ENCODE measurements around the gene GPR158. TPM values are rescaled to one million over a fixed set of nuclear protein-coding genes. Genes with fewer than 3 reads are reported as not detected.

GPR158 gene
- total and polyA plus RNA-seq, 2 of the 8 experiments (the other 6 are each of a cell fraction or from before 2014, with no cell fraction given) = 0.14 to 0.78 TPM

DNA sequence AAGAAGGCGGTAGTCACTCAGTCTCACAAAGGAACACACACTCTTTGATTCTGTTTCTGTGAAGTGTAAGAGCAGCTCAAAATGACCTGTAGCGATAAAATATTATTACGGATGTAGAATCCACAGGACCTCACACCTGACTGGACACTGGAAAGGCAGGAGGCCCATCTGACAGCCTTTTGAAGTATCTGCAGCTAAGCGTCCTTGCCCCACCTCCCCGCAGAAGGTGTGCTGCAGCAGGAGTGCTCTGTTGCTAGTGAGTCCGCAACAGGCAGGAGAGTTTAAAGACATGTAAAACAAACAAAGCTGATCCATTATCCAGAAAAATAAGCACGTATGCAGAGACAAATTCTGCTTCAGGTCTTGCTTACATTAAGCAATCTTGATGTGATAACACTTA lies 355.5 kb downstream of the GPR158 start (continued):
- no peak for TF ChIP-seq GTF2F1 (IDR thresholded peaks at IDR 0.05; ENCODE audit: borderline replicate concordance, low read depth, low read length)
- no peak for TF ChIP-seq NANOG (IDR thresholded peaks at IDR 0.05; ENCODE audit: insufficient read depth, low read depth, low read length, poor library complexity, severe bottlenecking)
- no peak for TF ChIP-seq YY1 (IDR thresholded peaks at IDR 0.05; ENCODE audit: low read depth, low read length)
- TF ChIP-seq ZNF274 (IDR thresholded peaks at IDR 0.05; ENCODE audit: borderline replicate concordance, extremely low read depth, low read length) = no peak
- no peak for TF ChIP-seq SIRT6 (IDR thresholded peaks at IDR 0.05; ENCODE audit: low read length)
- no peak for TF ChIP-seq SP1 (IDR thresholded peaks at IDR 0.05; ENCODE audit: low read depth, low read length)
- no peak for TF ChIP-seq CHD1 (IDR thresholded peaks at IDR 0.05; ENCODE audit: low read depth, low read length)
- TF ChIP-seq EGR1 (IDR thresholded peaks at IDR 0.05; ENCODE audit: borderline replicate concordance, low read depth, low read length) = no peak
- TF ChIP-seq TAF1 (IDR thresholded peaks at IDR 0.05; ENCODE audit: low read depth, low read length) = no peak
